NCI-H1092 (cell line): ENCODE measurements around the gene OLA1.
A peak's percentile ranks its signal among the peaks of the same experiment; 100 is the strongest.

Source experiments
- DNase-seq: peaks from one replicate; lab custom pipeline; 2025; lab: John Stamatoyannopoulos, UW

Gene OLA1

GRCh38 chr2:174062934-174063333, 185.4 kb downstream of the OLA1 start:
- no peak for DNase-seq

GRCh38 chr2:174059884-174060244, 188.5 kb downstream of the OLA1 start:
- DNase-seq, result no peak

- no peak for DNase-seq
Measured at GRCh38 chr2:174059178-174059883, 189.0 kb downstream of the OLA1 start.

DNA sequence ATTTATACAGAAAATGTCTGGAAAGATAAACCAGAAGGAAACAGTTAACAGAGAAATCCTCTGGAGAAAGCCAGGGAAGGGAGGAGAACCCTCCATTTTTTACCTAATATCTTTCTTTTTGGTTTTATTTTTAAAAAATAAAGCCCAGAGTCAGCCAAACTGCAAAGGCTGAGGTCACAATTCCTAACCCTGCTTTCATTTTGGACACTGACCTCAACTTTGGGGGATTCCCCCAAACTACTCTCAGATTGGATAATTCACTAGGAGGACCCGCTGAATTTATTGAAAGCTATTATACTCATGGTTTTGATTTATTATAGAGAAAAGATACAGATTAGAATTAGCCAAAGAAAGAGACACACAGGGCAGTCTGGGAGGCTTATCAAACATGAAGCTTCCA, 189.9 kb downstream of the OLA1 start:
- DNase-seq, result no peak

DNA sequence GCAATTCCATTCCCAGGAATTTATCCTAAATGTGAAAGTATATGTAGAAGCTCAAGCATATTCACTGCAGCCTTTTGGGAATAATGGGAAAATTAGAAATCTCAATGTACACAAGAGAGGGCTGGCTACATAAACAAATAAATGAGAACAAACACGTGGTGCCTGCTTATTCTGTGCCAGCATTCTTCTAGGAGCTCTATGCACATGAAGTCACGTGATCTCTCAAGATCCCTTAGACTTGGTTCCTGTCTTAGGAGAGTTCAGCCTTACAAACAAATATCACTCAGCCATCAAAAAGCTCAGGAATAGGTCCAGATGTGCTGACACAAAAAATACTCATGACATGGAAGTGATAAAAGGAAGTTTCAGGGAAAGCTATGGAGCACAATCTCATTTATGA, 190.3 kb downstream of the OLA1 start:
- DNase-seq, result no peak

DNA sequence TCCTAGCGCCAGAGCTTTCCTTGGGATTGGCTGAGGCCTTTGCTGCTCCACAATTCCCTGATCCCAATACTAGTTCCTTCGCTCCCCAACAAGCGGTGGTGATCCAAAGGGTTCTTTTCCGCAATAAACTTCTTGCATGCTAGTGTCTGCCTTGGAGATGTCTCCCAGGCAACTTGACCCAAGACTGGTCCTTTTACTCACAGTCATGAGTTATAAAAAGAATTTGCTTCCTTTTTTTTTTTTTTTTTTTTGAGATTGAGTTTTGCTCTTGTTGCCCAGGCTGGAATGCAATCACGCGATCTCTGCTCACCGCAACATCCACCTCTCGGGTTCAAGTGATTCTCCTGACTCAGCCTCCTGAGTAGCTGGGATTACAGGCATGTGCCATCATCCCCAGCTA, 193.4 kb downstream of the OLA1 start:
- DNase-seq, result no peak

GRCh38 chr2:174053355-174054151, 194.8 kb downstream of the OLA1 start:
- DNase-seq, result no peak

DNA sequence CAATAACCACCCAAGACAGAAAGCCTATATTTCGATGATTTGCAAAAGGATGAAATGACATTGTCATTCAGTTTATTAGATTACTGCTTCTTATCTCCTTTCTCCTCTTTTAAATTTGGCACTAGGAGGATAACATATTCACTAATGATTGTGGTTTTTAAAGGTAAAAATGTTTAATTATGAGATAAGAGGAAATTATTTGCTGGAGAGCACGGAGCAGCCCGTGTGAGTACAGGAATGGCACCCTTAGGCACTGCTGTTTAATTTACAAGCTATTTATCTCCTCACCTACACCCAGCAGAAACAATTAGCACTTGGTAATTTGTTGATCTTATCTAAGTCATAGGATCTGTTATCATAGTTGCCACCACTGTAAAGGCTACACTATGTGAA, 195.8 kb downstream of the OLA1 start:
- no peak for DNase-seq

DNA sequence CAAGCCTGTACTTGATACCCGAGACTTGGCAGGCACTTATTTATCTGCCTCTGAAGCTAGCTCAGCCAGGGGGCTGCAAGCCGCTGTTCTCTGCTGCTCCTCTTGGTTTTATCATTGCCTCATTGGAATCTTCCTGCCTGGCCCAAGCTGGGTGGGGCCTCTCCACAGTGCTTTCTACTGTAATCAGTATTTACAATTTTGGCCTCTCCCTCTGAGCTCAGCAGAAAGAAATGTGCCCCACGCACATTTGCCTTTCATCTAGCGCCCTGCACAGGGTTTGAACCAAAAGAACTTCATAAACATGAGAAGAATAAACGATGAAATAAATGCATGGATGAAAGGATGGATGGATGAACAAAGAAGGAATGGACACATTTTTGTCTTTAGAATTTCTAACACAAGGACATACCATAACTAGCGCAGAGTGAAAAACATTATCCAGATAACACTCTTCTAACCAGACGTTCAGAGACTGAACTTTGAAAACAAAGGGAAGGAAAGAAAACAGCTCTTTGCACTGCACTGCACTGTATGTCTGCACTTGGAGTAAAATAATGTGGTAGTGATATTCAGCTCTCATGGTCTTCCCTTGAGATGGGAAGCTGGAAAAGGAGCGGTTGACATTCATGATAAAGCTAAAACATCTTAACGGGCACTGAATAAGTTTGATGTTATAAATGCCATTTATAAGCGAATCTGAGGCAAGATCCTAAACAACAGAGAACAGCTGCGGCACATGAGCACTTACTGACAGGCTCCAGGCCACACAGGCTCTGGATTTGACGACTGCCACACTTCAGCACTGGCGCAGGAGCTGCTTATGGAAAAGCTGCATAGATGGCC, 196.4 kb downstream of the OLA1 start:
- no peak for DNase-seq

GRCh38 chr2:174051068-174051467, 197.3 kb downstream of the OLA1 start:
- DNase-seq, result no peak

DNA sequence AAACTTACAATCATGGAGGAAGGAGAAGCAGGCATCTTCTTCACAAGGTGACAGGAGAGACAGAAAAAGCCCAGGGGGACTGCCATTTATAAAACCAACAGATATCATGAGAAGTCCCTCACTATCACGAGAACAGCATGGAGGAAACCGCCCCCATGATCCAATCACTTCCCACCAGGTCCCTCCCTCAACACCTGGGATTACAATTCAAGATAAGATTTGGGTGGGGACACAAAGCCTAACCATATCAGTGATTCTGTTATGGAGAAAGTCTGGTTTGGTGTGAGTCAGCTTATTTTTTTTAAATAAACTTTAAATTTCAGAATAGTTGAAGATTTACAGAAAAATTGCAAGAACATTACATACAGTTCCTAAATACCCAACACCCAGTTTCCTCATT, 198.4 kb downstream of the OLA1 start:
- no peak for DNase-seq

GRCh38 chr2:174048243-174048642, 200.1 kb downstream of the OLA1 start:
- no peak for DNase-seq

DNA sequence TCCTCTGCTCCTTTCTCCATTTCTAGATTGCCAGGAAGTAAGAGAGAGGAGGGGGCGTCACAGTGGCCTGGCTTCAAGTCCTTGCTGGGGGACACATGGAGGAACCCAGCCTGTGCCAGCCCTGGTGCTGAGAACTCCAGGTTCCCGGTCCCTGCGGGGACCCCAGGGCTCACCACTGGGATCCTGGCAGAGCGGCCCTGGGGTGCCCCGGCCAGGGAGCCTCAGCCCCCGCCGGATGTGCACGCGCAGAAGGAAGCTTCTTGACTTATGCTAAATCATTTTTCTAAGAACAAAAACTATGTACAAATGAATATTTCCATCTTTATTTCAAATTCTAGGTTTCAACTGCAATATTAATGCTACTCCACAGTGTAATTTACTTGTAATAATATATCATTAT, 200.6 kb downstream of the OLA1 start:
- no peak for DNase-seq

- DNase-seq, result no peak
Measured at GRCh38 chr2:174046172-174046571, 202.2 kb downstream of the OLA1 start.

GRCh38 chr2:174044556-174044955, 203.8 kb downstream of the OLA1 start:
- no peak for DNase-seq

DNA sequence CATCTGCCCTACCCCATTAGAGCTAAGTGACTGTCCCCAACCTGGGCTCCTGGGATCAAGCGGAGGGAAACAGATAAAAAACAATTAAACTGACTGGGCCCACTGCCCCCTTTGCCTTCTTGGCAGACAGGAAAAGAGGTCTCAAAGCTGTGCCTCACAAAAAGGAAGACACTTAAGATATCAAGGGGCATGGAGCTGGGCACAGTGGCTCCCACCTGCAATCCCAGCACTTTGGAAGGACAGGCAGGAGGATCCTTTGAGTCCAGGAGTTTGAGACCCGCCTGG, 208.0 kb downstream of the OLA1 start:
- no peak for DNase-seq

GRCh38 chr2:174039551-174040416, 208.5 kb downstream of the OLA1 start:
- DNase-seq, result peak; percentile 18

DNA sequence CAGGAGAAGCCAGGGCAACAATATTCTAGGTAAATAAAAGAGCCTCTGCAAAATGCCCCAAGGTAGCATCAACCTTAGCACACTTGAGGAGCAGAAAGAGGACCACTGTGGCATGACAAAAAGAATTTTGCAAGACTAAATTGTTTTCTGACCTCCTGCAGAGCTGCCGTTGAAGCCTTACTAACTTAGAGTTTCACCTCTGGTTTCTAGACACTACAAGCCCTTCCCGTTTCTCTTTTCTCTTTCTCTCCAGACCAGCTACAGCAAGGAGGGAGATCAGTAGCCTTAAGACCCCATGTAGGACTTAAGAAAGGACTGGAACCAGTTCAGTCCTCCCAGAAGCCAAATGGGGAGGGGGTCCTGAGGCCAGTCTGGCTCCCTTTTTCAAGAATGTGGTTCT, 209.9 kb downstream of the OLA1 start:
- DNase-seq, result no peak

DNA sequence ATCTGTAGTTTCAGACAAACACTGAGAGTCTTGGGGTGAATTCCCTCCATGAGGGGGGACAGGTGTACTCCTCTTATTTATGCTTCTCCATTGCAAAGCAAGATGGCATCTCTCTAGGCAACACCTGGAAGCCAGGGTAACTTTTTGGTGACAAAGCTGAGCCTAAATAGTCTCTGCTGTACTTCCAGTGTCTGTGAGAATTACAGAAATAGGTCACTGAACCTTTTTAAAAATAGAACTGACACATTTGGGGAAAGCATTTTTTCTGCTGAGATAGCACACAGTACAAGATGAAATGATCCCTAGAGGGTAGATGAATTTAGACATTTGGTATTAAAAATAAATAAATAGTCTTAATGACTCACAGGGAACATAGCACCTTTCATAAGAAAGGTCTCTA, 211.5 kb downstream of the OLA1 start:
- DNase-seq, result no peak

GRCh38 chr2:174035981-174036742, 212.2 kb downstream of the OLA1 start:
- no peak for DNase-seq

DNA sequence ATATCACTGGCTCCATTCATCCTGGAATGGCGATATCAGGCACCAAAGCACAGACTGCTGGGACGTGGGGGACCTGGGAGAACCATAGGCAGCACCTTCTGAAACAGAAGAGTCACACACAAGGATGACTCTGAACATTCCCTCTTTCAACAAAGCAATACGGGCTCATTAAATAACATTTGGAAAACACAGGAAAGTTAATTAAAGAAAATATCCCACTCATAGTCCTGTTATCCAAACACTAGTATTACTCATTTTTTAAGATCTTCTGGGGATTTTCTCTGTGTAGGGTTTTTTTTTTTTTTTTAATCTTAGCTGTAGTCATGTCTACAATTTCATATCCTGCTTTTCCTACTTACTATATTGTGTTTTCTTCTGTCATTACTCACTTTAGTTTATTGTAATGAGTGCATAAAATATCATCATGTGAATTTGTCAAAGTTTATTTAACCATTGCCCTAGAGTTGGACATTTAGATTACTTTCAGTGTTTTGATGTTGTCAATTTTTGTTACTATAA, 213.2 kb downstream of the OLA1 start:
- DNase-seq, result no peak
